Measurements from ENCODE around the gene NUAK1.

GRCh38 chr12:106013941-106014340 is 124.8 kb downstream of the NUAK1 start:
- no peak for TF ChIP-seq CTCF (IDR thresholded peaks at IDR 0.05)
- TF ChIP-seq POLR2A (IDR thresholded peaks at IDR 0.05), result no peak

All from esophagus squamous epithelium (tissue), 4 donors.